Sigmoid colon (tissue), 7 donors: Measurements from ENCODE around the gene CDH23. TPM values are rescaled to one million over a fixed set of nuclear protein-coding genes. Genes with fewer than 3 reads are reported as not detected.

Experiments
- DNase-seq: peaks from one replicate; pipeline ENCODE4 v3.0.0-alpha.2; 2019
- H3K27ac ChIP-seq, 4 donors: fragments of 200-600 bp; sonication (generic); one replicate each; pipeline ENCODE4 v1.5.1; 2016 to 2019; ENCODE audit warnings: mild to moderate bottlenecking in 1 of 4
- H3K27me3 ChIP-seq, 3 donors: fragments of 200-600 bp; sonication (generic); one replicate each; pipeline ENCODE4 v1.5.1; 2019; ENCODE audit warnings: mild to moderate bottlenecking in 1 of 3
- H3K36me3 ChIP-seq, 4 donors: fragments of 200-600 bp; sonication (generic); one replicate each; pipeline ENCODE4 v1.5.1; 2016 to 2019
- H3K4me1 ChIP-seq, 4 donors: fragments of 200-600 bp; sonication (generic); one replicate each; pipeline ENCODE4 v1.5.1; 2017 to 2019
- H3K4me3 ChIP-seq, 4 donors: fragments of 200-600 bp; sonication (generic); one replicate each; pipeline ENCODE4 v1.5.1; 2017 to 2019; ENCODE audit warnings: mild to moderate bottlenecking in 2 of 4, moderate library complexity in 1 of 4
- H3K9me3 ChIP-seq, 4 donors: fragments of 200-600 bp in 3 of 4; sonication (generic) in 3 of 4; one replicate each; pipeline versions ENCODE4 v1.5.1 to v1.6.1; 2013 to 2019
- EP300 ChIP-seq, 4 donors: sonication (generic); formaldehyde crosslinking; IDR thresholded peaks; one replicate each; pipeline ENCODE4 v1.6.1; 2017; ENCODE audit warnings: antibody characterized with exemption in 4 of 4
- POLR2A ChIP-seq, 2 donors: fragments of 450-650 bp; IDR thresholded peaks; one replicate each; pipeline ENCODE4 v1.6.1; 2016; ENCODE audit warnings: antibody characterized with exemption in 2 of 2, mild to moderate bottlenecking in 2 of 2, moderate library complexity in 2 of 2
- POLR2AphosphoS5 ChIP-seq, 4 donors: sonication (generic); formaldehyde crosslinking; IDR thresholded peaks; one replicate each; pipeline ENCODE4 v1.6.1; 2017; ENCODE audit warnings: antibody characterized with exemption in 4 of 4
- WGBS, 2 donors: extraction: QIAGEN DNeasy Blood & Tissue Kit; methylation state at CpG; one replicate each; pipeline ENCODE4 v1.1.7; 2013; 5-methylcytosine and 5-hydroxymethylcytosine counted together
- intact Hi-C: fragments of 100-400 bp; cut with DNase I; formaldehyde crosslinking; loops from one replicate; pipeline ENCODE4 v1.15.1; 2023
- polyA plus RNA-seq, 3 donors: library from polyadenylated mRNA; stranded (reverse); fragments of 200-250 nt; gene quantifications; one replicate each; pipeline ENCODE4 v1.2.3, GENCODE V29; 2013
- total RNA-seq, 4 donors: library from RNA; depleted of rRNA; stranded (reverse); fragments of >200 nt; gene quantifications; one replicate each; pipeline ENCODE4 v1.1.0, GENCODE V29; 2016
- TF ChIP-seq, protein P1 (sequence below), 4 experiments: fragments of 450-650 bp in 3 of 4; fragments of 200-600 bp in 1 of 4; IDR thresholded peaks; one replicate each; pipeline ENCODE4 v1.5.1; 2016 to 2019; ENCODE audit warnings: antibody characterized with exemption in 4 of 4, mild to moderate bottlenecking in 3 of 4, moderate library complexity in 2 of 4
- donor health status: healthy with polysubstance abuse.
- donor health status: Bipolar disorder and iron deficiency.
- donor health status: healthy.

CDH23 gene
- total and polyA plus RNA-seq, 7 donors, result 1.5 to 7.2 (median 3.0) TPM

DNA sequence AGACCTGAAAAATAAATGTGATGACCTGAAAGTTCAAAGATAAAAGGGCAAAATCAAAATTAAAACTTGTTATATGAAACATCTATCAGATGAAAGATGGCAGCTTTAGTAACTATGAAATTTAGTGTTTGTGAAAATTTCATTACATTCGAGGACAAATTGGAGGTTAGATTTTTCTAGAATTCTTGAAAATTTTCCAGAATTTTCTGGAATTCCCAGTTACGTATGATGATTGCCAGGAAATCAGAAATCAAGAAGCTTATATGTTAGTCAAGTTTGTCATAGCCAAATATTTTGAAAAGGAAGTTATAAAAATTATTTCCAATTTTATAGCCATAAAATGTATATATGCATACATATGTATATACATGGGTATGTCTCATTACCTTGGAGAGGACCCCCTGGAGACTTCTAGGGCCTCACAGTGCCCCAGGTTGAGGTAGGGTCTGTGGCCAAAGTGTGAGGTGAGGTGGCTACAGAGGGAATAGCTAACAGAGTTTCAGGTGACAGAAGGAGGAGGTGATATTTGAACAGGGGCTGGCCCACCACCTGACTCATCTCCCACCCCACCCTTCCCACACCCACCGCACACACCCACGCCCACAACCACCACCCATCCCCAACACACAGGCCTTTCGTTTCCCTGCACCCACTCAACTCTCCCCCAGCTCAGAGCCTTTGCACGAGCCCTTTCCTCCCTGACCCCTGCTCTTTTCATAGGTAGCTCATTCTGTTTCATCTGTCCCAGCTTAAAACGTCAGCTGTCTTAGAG, 301.4 kb downstream of the CDH23 start:
- H3K4me3 ChIP-seq, result no peak overlapping the region
- TF ChIP-seq POLR2AphosphoS5 (IDR thresholded peaks at IDR 0.05) (no peak), EP300 (IDR thresholded peaks at IDR 0.05) (no peak), POLR2A (IDR thresholded peaks at IDR 0.05) (no peak)
- TF ChIP-seq, protein P1, sequence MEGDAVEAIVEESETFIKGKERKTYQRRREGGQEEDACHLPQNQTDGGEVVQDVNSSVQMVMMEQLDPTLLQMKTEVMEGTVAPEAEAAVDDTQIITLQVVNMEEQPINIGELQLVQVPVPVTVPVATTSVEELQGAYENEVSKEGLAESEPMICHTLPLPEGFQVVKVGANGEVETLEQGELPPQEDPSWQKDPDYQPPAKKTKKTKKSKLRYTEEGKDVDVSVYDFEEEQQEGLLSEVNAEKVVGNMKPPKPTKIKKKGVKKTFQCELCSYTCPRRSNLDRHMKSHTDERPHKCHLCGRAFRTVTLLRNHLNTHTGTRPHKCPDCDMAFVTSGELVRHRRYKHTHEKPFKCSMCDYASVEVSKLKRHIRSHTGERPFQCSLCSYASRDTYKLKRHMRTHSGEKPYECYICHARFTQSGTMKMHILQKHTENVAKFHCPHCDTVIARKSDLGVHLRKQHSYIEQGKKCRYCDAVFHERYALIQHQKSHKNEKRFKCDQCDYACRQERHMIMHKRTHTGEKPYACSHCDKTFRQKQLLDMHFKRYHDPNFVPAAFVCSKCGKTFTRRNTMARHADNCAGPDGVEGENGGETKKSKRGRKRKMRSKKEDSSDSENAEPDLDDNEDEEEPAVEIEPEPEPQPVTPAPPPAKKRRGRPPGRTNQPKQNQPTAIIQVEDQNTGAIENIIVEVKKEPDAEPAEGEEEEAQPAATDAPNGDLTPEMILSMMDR (IDR thresholded peaks at IDR 0.05), result no peak
- intact Hi-C loops, result no loop called here
- DNase-seq, result no peak
- no peaks in the 10 kb centered on the region for H3K36me3 ChIP-seq
- WGBS, 2 donors, result 51 to 55% methylated on average over 7 of the region's 7 CpGs
- H3K9me3 ChIP-seq, result no peaks in the 10 kb centered on the region
- no peak overlapping the region for H3K27ac ChIP-seq
- no peaks in the 10 kb centered on the region for H3K4me1 ChIP-seq
- H3K27me3 ChIP-seq, result no peaks in the 10 kb centered on the region

DNA sequence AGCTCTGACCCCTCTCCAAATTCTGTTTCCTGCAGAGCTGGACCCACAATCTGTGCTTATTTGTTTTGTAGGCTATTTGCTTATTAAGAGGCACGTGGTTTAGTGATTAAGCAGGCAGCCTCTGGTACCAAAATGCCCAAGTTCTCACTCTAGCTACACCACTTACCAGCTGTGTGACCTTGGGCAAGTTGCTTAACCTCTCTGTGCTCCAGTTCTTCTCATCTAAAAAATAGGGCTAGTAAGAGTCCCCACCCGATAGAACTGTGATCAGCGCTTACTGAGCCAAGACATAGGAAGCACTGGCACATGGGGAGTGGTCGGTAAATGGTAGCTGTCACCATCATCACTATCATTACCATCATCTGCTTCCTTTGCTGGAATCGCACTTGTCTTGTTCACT, 302.0 kb downstream of the CDH23 start:
- Histone ChIP-seq H3K27ac (no peak overlapping the region), H3K4me1 (no peaks in the 10 kb centered on the region), H3K4me3 (no peak overlapping the region), H3K27me3 (no peaks in the 10 kb centered on the region), H3K9me3 (no peaks in the 10 kb centered on the region), H3K36me3 (no peaks in the 10 kb centered on the region)
- TF ChIP-seq, protein P1 (IDR thresholded peaks at IDR 0.05), result no peak
- TF ChIP-seq POLR2AphosphoS5 (IDR thresholded peaks at IDR 0.05) (no peak), POLR2A (IDR thresholded peaks at IDR 0.05) (no peak), EP300 (IDR thresholded peaks at IDR 0.05) (no peak)
- WGBS, 2 donors, result 77 to 85% methylated on average over 5 of the region's 5 CpGs
- DNase-seq, result no peak
- intact Hi-C loops, result no loop called here

DNA sequence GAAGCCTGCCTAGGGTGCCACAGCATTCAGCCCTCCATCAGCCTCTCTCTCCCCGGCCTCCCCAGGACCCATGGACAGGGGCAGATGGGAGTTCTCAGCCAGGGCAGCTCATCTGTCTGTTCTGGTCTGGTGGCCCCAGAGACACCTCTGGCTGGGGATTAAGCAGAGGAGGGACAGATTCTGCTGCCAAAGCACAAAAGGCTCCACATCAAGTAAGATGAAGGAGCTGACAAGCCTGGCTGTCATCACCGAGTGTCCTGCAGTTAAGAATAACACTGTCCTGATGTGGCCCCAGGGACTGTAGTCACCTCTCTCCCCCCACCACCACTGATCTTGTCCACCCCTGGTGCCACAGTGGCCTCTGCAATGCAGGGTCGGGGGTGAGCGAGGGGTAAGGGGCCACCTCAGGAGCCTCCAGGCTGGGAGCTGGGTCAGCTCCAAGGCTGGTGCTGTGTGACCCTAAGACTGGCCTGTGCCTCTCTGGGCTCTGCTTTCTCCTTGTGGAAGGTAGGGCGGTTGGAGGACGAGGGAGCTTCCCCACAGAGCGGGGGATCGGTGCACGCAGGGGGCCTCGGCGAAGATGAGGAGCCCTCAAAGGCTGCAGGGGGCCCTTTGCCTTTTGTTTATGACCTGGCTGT, 304.1 kb downstream of the CDH23 start:
- Histone ChIP-seq H3K27me3 (no peaks in the 10 kb centered on the region), H3K4me3 (no peak overlapping the region), H3K27ac (no peak overlapping the region), H3K36me3 (no peaks in the 10 kb centered on the region), H3K9me3 (no peaks in the 10 kb centered on the region), H3K4me1 (no peaks in the 10 kb centered on the region)
- 92 to 94% methylated on average over 11 of the region's 11 CpGs for WGBS, 2 donors
- no peak for TF ChIP-seq EP300 (IDR thresholded peaks at IDR 0.05)
- DNase-seq, result no peak
- intact Hi-C loops, result loop anchor here (5.0 kb wide), 1 partner anchor 111 kb away; no protein-coding TSS in a partner anchor

- no peak for DNase-seq
- WGBS, 2 donors, result 79 to 82% methylated on average over 11 of the region's 11 CpGs
- H3K9me3 ChIP-seq, result no peaks in the 10 kb centered on the region
- TF ChIP-seq, protein P1 (IDR thresholded peaks at IDR 0.05), result no peak
- TF ChIP-seq EP300 (IDR thresholded peaks at IDR 0.05) (no peak), POLR2AphosphoS5 (IDR thresholded peaks at IDR 0.05) (no peak)
- H3K4me1 ChIP-seq, result no peaks in the 10 kb centered on the region
- H3K27me3 ChIP-seq, result no peaks in the 10 kb centered on the region
- no peaks in the 10 kb centered on the region for H3K36me3 ChIP-seq
- no peak overlapping the region for H3K27ac ChIP-seq
- intact Hi-C loops, result loop anchor here (5.0 kb wide), 1 partner anchor 111 kb away; no protein-coding TSS in a partner anchor
- no peak overlapping the region for H3K4me3 ChIP-seq
Measured at GRCh38 chr10:71701496-71702132, 304.9 kb downstream of the CDH23 start.

- DNase-seq, result no peak
- H3K4me1 ChIP-seq, result no peaks in the 10 kb centered on the region
- H3K4me3 ChIP-seq, result no peak overlapping the region
- TF ChIP-seq, protein P1 (IDR thresholded peaks at IDR 0.05), result no peak
- TF ChIP-seq POLR2A (IDR thresholded peaks at IDR 0.05), result no peak
- no peak for TF ChIP-seq EP300 (IDR thresholded peaks at IDR 0.05)
- no peak for TF ChIP-seq POLR2AphosphoS5 (IDR thresholded peaks at IDR 0.05)
- H3K36me3 ChIP-seq, result no peaks in the 10 kb centered on the region
- WGBS, 2 donors, result 77 to 87% methylated on average over 11 of the region's 11 CpGs
- no peak overlapping the region for H3K27ac ChIP-seq
- no peaks in the 10 kb centered on the region for H3K27me3 ChIP-seq
- intact Hi-C loops, result loop anchor here (5.0 kb wide), 1 partner anchor 109 kb away; no protein-coding TSS in a partner anchor
- H3K9me3 ChIP-seq, result no peaks in the 10 kb centered on the region
Measured at GRCh38 chr10:71703577-71703976, 306.9 kb downstream of the CDH23 start.
